Middle frontal gyrus (tissue), 1 donor: ENCODE data around the gene PLEKHA8.

ENCODE experiments used
- DNase-seq: peaks from one replicate; pipeline ENCODE4 v3.0.0-alpha.2; 2015; ENCODE audit warnings: low spot score; ENCODE audit errors: extremely low spot score

The PLEKHA8 gene

GRCh38 chr7:30144657-30145306, 116.6 kb downstream of the PLEKHA8 start:
- DNase-seq = no peak

- DNase-seq = no peak
These were observed 117.3 kb downstream of the PLEKHA8 start for GRCh38 chr7:30145426-30145970.

- no peak for DNase-seq
These were observed 118.0 kb downstream of the PLEKHA8 start for GRCh38 chr7:30146127-30146612.

- DNase-seq = no peak
These were observed 119.0 kb downstream of the PLEKHA8 start for GRCh38 chr7:30147223-30147622.

GRCh38 chr7:30147785-30148184, 119.6 kb downstream of the PLEKHA8 start:
- DNase-seq = no peak

- no peak for DNase-seq
These were observed 120.2 kb downstream of the PLEKHA8 start for GRCh38 chr7:30148426-30148825.

- DNase-seq = no peak
These were observed 120.8 kb downstream of the PLEKHA8 start for GRCh38 chr7:30148951-30149459.

- no peak for DNase-seq
These were observed 121.5 kb downstream of the PLEKHA8 start for GRCh38 chr7:30149640-30150272.

GRCh38 chr7:30150711-30151110, 122.5 kb downstream of the PLEKHA8 start:
- no peak for DNase-seq

GRCh38 chr7:30154111-30154587, 125.9 kb downstream of the PLEKHA8 start:
- no peak for DNase-seq

GRCh38 chr7:30155481-30155880, 127.3 kb downstream of the PLEKHA8 start:
- DNase-seq = no peak

GRCh38 chr7:30157204-30157603, 129.0 kb downstream of the PLEKHA8 start:
- DNase-seq = no peak

GRCh38 chr7:30159163-30159562, 131.0 kb downstream of the PLEKHA8 start:
- DNase-seq = no peak

- DNase-seq = no peak
These were observed 131.5 kb downstream of the PLEKHA8 start for GRCh38 chr7:30159698-30160143.

GRCh38 chr7:30160329-30160728, 132.1 kb downstream of the PLEKHA8 start:
- no peak for DNase-seq

GRCh38 chr7:30162133-30162532, 133.9 kb downstream of the PLEKHA8 start:
- no peak for DNase-seq

GRCh38 chr7:30162622-30163124, 134.5 kb downstream of the PLEKHA8 start:
- DNase-seq = no peak

- DNase-seq = peak; percentile 10
These were observed 135.2 kb downstream of the PLEKHA8 start for GRCh38 chr7:30163231-30163894.

- peak; percentile 62 for DNase-seq
These were observed 136.4 kb downstream of the PLEKHA8 start for GRCh38 chr7:30164567-30164966.

- DNase-seq = no peak
These were observed 137.4 kb downstream of the PLEKHA8 start for GRCh38 chr7:30165590-30165989.

- no peak for DNase-seq
These were observed 138.1 kb downstream of the PLEKHA8 start for GRCh38 chr7:30166155-30166840.
